ENCODE results near the gene RRAGC. TPM values are rescaled to one million over a fixed set of nuclear protein-coding genes. Genes with fewer than 3 reads are reported as not detected.

Gene RRAGC
- total and polyA plus RNA-seq, 2 donors from 2014 or later: 22.9 to 27.3 TPM

GRCh38 chr1:38875811-38876210, 16.2 kb upstream of the RRAGC start:
- FAIRE-seq (no peak), DNase-seq (no peak)
- TF ChIP-seq, protein P1, sequence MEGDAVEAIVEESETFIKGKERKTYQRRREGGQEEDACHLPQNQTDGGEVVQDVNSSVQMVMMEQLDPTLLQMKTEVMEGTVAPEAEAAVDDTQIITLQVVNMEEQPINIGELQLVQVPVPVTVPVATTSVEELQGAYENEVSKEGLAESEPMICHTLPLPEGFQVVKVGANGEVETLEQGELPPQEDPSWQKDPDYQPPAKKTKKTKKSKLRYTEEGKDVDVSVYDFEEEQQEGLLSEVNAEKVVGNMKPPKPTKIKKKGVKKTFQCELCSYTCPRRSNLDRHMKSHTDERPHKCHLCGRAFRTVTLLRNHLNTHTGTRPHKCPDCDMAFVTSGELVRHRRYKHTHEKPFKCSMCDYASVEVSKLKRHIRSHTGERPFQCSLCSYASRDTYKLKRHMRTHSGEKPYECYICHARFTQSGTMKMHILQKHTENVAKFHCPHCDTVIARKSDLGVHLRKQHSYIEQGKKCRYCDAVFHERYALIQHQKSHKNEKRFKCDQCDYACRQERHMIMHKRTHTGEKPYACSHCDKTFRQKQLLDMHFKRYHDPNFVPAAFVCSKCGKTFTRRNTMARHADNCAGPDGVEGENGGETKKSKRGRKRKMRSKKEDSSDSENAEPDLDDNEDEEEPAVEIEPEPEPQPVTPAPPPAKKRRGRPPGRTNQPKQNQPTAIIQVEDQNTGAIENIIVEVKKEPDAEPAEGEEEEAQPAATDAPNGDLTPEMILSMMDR (IDR thresholded peaks at IDR 0.05; ENCODE audit: borderline replicate concordance, extremely low read depth, insufficient read depth): no peak
- intact Hi-C loops (cut with DNase I): no loop called here
- Histone ChIP-seq H3K9me3 (ENCODE audit: control insufficient read depth in 2 of 3, insufficient read depth in 1 of 3, low read length in 3 of 3) (no peaks in the 10 kb centered on the region), H3K36me3 (ENCODE audit: control insufficient read depth in 2 of 3, insufficient read depth in 3 of 3, low read length in 3 of 3) (no peaks in the 10 kb centered on the region), H3K4me3 (ENCODE audit: low read length in 3 of 3) (no peak overlapping the region), H3K9ac (ENCODE audit: low read length in 3 of 3) (no peak overlapping the region), H3K27ac (ENCODE audit: low read depth in 2 of 2, low read length in 2 of 2) (no peak overlapping the region), H3K27me3 (ENCODE audit: control insufficient read depth, insufficient read depth, low read length) (no peaks in the 10 kb centered on the region), H3K4me1 (ENCODE audit: control insufficient read depth in 2 of 3, insufficient read depth in 2 of 3, low read depth in 1 of 3, low read length in 3 of 3) (peaks cover 0 to 10% (median 9%) of the 10 kb centered on the region in 3 donors)

GRCh38 chr1:38873027-38873969, 13.7 kb upstream of the RRAGC start, which contains the start of gene MYCBP:
Gene MYCBP (minus strand): TSS chr1:38873348. CDS start chr1:38873305, 43 bp downstream.
- FAIRE-seq: no peak
- Histone ChIP-seq H3K4me3 (ENCODE audit: low read length in 3 of 3) (peak within 1 kb of the TSS; percentile 88 to 94 (median 93)), H3K9ac (ENCODE audit: low read length in 3 of 3) (peak within 1 kb of the TSS; percentile 77 to 89 (median 83)), H3K9me3 (ENCODE audit: control insufficient read depth in 2 of 3, insufficient read depth in 1 of 3, low read length in 3 of 3) (no peaks in the 10 kb centered on the region), H3K27me3 (ENCODE audit: control insufficient read depth, insufficient read depth, low read length) (no peaks in the 10 kb centered on the region), H3K4me1 (ENCODE audit: control insufficient read depth in 2 of 3, insufficient read depth in 2 of 3, low read depth in 1 of 3, low read length in 3 of 3) (peaks cover 0 to 10% (median 9%) of the 10 kb centered on the region in 3 donors), H3K27ac (ENCODE audit: low read depth in 2 of 2, low read length in 2 of 2) (peak within 1 kb of the TSS in 1 of 2 donors; percentile 36), H3K36me3 (ENCODE audit: control insufficient read depth in 2 of 3, insufficient read depth in 3 of 3, low read length in 3 of 3) (no peaks in the 10 kb centered on the region)
- DNase-seq: peak; percentile 96 to 99 (median 97)
- TF ChIP-seq, protein P1 (IDR thresholded peaks at IDR 0.05; ENCODE audit: borderline replicate concordance, extremely low read depth, insufficient read depth): peak; percentile 7
- intact Hi-C loops (cut with DNase I): no loop called here

DNA sequence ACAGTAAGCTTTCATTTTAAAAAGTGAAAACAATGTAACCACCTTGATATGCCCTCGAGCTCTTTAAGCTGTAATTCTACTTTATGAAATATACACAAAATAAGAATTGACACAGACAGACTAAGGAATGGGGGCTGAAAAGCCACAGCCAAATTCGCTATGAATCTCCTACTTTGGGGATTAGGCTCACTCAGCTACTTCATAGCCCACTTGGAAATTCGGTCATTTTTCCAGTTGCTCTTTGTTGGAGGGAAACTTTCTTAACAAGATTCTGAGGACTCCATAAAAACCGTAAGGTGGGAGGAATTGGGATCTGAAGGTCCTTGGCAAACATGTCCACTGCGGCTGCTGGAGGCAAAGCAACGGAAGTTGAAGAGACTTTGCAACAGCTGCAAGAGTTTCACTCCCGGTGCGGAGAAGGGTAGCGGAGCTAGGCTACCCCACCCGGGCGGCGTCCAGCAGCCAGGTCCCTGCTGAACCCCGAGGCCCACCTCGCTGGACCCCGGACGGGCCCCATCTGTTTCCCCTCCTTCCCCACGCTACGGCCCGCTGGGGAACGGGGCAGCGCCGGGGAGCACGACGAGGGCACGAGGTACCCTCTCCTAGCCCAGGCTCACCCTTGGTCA, 12.9 kb upstream of the RRAGC start:
- Histone ChIP-seq H3K36me3 (ENCODE audit: control insufficient read depth in 2 of 3, insufficient read depth in 3 of 3, low read length in 3 of 3) (no peaks in the 10 kb centered on the region), H3K27me3 (ENCODE audit: control insufficient read depth, insufficient read depth, low read length) (no peaks in the 10 kb centered on the region), H3K4me1 (ENCODE audit: control insufficient read depth in 2 of 3, insufficient read depth in 2 of 3, low read depth in 1 of 3, low read length in 3 of 3) (peaks cover 0 to 10% (median 9%) of the 10 kb centered on the region in 3 donors), H3K9me3 (ENCODE audit: control insufficient read depth in 2 of 3, insufficient read depth in 1 of 3, low read length in 3 of 3) (no peaks in the 10 kb centered on the region), H3K9ac (ENCODE audit: low read length in 3 of 3) (peak overlapping the region; percentile 28 to 62 (median 60)), H3K4me3 (ENCODE audit: low read length in 3 of 3) (peak overlapping the region; percentile 55 to 88 (median 76)), H3K27ac (ENCODE audit: low read depth in 2 of 2, low read length in 2 of 2) (no peak overlapping the region)
- peak in 2 of 5 donors; percentile 27 to 34 for DNase-seq
- no peak for FAIRE-seq
- TF ChIP-seq, protein P1 (IDR thresholded peaks at IDR 0.05; ENCODE audit: borderline replicate concordance, extremely low read depth, insufficient read depth): no peak
- intact Hi-C loops (cut with DNase I): no loop called here
